Activated CD4-positive, alpha-beta T cell treated with anti-CD3 and anti-CD28 coated beads, Interleukin-2, Interleukin-6, amounts not matched to agents 100 ng/mL and 50 ng/mL, durations not matched to agents 16 hours and 8 hours (primary cell): Measurements from ENCODE around the gene OR10D3.
"Not testable (repeated sequence)": the region's sequence is repeated elsewhere in the genome, so short reads cannot be mapped to it uniquely, and the experiment has no call there.

Source experiments
- DNase-seq: peaks from one replicate; pipeline ENCODE4 v3.0.0-alpha.2; 2020

Gene OR10D3, protein sequence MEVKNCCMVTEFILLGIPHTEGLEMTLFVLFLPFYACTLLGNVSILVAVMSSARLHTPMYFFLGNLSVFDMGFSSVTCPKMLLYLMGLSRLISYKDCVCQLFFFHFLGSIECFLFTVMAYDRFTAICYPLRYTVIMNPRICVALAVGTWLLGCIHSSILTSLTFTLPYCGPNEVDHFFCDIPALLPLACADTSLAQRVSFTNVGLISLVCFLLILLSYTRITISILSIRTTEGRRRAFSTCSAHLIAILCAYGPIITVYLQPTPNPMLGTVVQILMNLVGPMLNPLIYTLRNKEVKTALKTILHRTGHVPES

DNA sequence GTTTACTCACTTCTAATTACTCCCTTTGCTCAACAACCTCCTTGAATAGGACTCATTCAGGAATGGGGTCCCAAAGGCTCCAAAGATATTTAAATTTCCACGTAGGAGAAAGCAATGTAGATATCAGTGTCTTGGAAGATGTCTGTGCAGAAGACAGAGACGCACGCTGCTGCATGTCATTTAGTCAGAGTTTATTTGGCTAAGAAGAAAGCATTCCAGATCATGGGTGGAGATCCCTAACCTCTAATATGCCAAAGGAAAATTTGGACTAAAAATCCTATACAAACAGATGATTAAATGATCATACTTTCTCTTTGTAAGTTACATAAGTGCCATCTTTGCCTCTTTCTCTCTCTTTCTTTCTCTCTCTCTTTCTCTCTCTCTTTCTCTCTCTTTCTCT lies at the start of gene OR10D3:
TSS of gene OR10D3 (plus strand) at position 278 of the 400 bp plus-strand sequence. CDS start 1,925 bp downstream, outside the sequence.
- DNase-seq: no peak

DNA sequence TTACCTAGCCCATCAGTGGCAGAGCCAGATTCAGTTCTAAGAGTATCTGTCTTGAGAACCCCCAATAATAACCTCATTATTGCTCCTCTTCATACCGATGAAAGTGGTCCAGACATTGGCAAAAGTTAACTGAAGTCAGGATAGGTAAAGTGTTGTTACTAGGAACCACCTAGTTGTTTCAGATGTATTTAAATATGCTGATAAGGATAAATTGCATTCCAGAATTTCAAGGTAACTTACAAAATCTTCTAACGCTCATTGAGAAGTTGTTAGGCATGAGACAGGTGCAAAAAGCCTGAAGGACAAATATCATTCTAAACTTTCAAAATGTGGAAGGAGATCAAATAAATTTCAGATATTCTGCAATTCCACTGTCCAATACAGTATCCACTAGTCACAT lies 40.1 kb upstream of the OR10D3 start:
- no peak for DNase-seq

DNA sequence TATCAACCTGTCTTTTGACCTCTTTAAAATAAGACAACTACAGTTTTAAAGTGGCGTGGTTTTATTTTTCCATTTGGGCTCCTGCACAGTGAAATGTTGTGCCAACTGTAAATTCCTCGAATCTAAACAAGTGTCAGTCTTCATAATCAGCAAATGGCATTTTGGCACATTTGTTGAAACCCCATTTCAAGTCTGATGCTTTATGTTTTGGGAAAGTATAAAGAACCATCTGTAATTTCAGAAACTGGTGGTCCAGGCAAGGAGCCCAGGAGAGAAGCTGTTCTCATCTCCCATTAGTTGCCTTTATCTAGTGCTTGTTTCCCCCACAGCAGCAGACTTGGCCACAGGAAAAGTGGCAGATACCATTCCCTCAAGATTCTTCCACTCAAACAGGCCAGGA lies 35.2 kb upstream of the OR10D3 start:
- no peak for DNase-seq

DNA sequence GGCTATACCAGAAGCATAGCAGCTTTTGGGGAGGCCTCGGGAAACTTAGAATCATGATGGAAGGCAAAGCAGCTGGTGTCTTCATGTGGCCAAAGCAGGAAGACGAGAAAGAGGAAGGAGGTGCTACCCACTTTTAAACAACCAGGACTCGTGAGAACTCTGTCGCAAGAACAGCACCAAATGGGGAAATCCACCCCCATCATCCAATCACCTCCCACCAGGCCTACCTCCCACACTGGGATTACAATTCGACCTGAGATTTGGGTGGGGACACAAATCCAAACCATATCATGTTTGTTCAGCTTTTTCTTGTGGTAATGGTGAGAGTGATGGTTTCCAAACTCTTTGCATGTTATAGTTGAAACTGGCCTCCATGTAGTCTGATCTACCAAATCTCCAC lies 32.5 kb upstream of the OR10D3 start:
- DNase-seq: no peak

GRCh38 chr11:124152770-124153407 lies 30.3 kb upstream of the OR10D3 start:
- DNase-seq: no peak

DNA sequence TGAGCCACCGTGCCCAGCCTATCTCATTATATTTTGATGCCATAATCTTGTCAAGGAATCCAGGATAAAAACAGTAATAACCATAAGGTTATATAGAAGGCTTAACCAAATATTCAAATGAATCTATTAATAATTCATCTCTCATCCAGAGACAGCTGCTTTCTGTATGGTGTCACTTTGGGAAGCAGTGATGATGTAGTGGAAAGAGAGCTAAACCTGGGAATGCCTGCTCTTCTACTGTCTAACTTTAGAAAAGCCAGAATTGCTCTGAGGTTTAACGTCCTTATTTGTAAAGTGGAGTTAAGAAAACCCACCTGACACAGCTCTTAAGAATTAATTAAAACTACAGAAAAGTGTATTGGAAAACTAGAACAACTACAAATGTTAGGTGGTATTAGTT lies 29.3 kb upstream of the OR10D3 start:
- no peak for DNase-seq

DNA sequence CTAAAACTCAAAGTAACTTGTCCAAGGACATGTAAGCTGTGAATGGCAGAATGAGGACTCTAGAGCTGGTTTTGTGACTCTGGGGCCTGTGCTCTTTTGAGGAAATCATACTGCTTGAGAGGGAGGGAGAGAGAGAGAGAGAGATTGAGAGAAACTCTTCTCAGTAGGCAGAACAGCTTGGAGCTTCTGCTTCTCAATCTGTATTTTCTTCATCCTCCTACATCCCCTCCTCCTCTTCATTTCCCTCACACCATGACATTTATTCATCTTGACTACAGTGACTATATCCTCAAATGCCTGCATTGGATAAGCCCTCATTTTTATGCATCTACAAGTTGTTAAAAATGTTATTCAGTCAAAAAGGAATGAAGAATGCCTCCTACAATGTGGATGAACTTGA lies 23.7 kb upstream of the OR10D3 start:
- no peak for DNase-seq

DNA sequence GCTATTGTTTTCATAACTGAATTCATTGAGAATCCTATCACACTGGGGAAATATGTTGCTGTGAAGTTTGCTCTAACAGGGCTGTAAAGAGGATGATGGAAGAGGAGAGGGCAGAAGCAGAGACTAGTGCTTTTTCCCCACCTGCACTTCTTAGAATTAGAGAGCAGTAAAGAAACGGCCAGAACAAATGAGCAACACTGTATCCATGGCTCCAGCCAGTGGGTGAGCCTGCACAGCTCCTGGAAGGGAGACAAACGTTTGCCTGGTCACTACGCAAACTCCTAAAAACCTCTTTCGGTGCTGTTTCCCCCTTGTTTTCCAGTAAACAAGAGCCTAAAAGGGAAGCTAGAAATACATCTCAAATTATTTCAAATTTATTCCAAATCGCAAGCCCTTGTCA lies 22.2 kb upstream of the OR10D3 start:
- DNase-seq: no peak

DNA sequence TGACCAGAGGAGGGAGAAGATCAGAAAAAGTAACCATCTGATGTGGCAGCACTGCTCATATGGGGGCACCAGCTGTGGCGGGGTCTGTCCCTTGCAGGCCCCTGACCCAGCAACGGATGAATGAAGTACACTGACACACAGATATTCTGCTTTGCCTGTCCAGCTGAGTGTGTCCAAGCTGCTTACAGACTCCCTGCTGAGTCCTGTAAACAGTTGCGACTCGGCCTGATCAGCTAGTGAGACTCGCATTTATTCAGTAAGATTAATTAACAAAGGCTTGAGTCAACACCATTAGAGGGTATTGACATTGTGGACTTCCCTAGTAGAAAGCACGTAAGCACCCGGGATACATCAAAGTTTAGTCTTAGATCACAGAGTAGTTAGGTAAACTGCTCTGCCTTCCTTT lies 15.3 kb upstream of the OR10D3 start:
- no peak for DNase-seq

GRCh38 chr11:124168796-124169195 lies 14.3 kb upstream of the OR10D3 start:
- no peak for DNase-seq

GRCh38 chr11:124170315-124170714 lies 12.8 kb upstream of the OR10D3 start:
- not testable (repeated sequence) for DNase-seq

GRCh38 chr11:124170801-124171586 lies 12.2 kb upstream of the OR10D3 start:
- no peak for DNase-seq

DNA sequence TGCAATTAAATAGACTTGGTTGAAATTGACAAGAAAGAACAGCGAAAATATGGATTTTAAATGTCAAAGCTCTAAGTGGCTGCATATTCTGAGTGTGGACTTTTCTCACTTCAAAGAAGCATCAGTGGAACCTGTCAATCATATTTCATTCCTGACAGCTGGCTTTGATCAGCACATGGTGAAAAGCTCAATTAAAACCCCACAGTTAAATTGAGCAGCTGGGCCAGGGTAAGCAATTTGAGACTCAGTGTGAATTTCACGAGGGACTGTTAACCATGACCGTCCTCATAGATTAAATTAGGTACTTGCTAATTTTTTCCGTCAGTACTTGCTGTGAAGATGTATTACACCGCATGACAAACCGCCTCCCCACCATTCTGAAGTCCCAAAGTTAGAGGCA lies 11.0 kb upstream of the OR10D3 start:
- no peak for DNase-seq

- no peak for DNase-seq
These were observed 10.5 kb upstream of the OR10D3 start for GRCh38 chr11:124172599-124172998.

GRCh38 chr11:124174001-124174583 lies 9.1 kb upstream of the OR10D3 start:
- peak; percentile 12 for DNase-seq

DNA sequence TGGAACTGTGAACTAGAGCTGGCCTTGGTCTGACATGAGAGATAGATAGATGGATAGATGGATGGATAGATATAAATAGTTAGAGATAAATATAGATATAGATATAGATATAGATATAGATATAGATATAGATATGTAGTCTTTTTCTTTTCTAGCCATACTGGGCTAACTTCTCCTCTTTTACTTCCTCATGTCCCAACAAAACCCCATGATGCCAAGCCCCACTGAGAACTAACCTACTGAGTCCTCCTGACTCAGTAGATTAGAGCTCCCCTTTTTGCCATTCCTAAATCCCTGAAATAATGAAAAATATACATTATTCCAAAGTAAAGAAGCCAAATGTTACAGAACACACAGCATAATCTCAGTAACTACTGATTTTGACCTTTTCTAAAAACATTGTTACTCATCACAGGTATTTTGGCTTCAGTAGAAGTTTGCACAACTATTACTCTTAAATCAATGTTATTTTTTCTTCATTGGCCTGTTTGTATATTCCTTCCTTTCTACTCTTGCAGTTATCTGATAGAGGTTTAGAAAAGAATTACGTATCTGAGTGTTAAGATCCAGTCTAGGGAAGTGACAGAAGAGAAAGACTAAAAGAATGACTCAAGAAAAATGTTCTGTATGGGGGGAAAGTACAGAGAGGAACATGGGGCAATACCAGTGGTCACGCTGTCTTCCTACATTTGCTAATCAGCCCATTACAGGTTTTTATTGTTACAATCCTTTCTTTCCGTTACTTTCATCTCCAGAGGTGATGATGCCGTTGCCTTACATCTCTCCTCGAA lies 6.0 kb upstream of the OR10D3 start:
- DNase-seq: no peak

- no peak for DNase-seq
These were observed 3.8 kb upstream of the OR10D3 start for GRCh38 chr11:124179310-124179709.

DNA sequence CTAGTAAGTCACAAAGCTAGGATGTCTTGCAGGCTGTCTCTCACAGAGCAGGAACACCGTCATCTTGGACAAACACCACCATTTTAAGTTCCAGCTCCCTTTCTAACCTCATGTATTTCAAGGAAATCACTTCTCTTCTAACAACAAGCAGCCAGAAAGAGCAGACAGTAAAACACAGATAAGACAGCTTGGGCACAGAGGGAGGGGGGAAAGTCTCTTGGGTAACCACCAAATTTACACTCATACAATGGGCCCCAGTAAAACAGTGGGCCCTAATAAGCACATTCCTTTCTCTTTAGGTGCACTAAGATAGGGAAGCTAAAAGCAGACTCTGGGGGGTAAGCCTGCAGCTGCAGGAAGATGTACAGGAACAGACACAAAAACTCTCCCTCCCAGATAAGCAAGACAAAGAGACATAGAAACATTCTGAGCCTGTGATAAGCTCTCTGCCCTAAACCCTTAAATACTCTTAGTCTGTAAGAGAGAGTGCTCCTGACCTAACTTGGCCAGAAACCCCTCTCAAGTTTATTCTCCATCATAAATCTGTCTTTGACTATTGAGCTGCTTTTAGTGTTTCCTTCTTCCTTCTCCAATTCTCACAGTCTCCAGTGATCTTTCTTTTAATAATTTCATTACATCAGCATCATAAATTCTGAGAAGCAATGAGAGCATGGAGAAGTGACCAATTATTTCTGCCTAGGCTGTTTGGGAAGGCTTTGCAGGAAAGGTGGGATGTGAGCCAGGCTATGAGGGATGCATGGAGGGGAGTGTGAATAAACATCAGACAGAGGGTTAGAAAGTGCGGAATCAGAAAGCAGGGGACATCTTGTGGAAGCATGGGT lies 7.4 kb downstream of the OR10D3 start:
- DNase-seq: no peak

DNA sequence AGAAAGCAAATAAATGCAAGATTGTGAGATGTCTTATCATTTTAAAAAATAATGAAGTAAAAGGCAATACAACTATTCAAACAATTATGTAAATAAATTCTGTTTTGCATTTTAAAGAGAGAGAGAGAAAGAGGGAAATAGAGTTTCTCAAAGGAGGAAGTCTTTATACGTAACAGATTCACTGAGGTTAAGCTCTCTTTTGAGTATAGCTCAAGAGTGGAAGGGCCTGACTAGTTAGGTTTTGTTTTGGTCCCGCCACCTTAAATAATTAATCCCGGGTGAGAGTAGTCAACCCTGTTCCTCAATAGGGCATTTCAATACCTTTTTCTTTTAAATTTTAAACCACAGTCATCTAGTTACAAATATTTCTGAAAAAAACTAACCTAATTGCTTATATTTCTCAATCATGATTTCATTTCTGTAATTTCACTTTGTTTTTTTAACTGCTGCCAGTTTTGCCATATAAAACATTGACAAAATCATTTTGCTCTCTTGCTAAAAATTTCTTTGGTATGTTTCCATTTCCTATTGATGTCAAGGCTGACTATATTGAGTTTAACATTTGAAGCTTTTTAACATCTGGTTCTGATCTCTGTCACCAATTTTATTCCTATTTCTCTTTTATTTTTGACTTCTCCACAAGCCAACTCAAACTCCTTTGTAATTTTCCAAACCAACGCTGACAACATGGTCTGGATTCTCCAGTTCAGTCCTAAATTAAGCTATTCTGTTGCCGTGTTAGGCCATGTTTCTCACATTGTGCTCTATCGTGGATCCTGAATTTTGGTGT lies 10.3 kb downstream of the OR10D3 start:
- no peak for DNase-seq

- DNase-seq: no peak
These were observed 11.4 kb downstream of the OR10D3 start for GRCh38 chr11:124194293-124195188.
